Peyer's patch (tissue), 4 donors: ENCODE data around the gene HDAC9. TPM values are rescaled to one million over a fixed set of nuclear protein-coding genes. Genes with fewer than 3 reads are reported as not detected.

Experiments
- DNase-seq, 3 donors: peaks; one replicate each; pipeline ENCODE4 v3.0.0-alpha.2; 2017 to 2019
- H3K27ac ChIP-seq, 4 donors: fragments of 200-600 bp; sonication (generic); one replicate each; pipeline ENCODE4 v1.5.1; 2016 to 2019
- H3K27me3 ChIP-seq, 2 donors: fragments of 200-600 bp; sonication (generic); one replicate each; pipeline ENCODE4 v1.5.1; 2019
- H3K36me3 ChIP-seq, 3 donors: fragments of 200-600 bp; sonication (generic); one replicate each; pipeline ENCODE4 v1.5.1; 2016 to 2019
- H3K4me1 ChIP-seq, 4 donors: fragments of 200-600 bp; sonication (generic); one replicate each; pipeline ENCODE4 v1.5.1; 2016 to 2019
- H3K4me3 ChIP-seq, 4 donors: fragments of 200-600 bp; sonication (generic); 1 replicate in 3 of 4; 2 replicates in 1 of 4; pipeline ENCODE4 v1.5.1; 2016 to 2019; ENCODE audit warnings: mild to moderate bottlenecking in 1 of 4
- H3K9me3 ChIP-seq, 4 donors: fragments of 200-600 bp; sonication (generic); one replicate each; pipeline ENCODE4 v1.5.1; 2016 to 2019; ENCODE audit warnings: mild to moderate bottlenecking in 1 of 4
- POLR2A ChIP-seq, 2 donors: fragments of 450-650 bp; IDR thresholded peaks; one replicate each; pipeline ENCODE4 v1.5.1; 2017; ENCODE audit warnings: antibody characterized with exemption in 2 of 2, mild to moderate bottlenecking in 2 of 2, moderate library complexity in 2 of 2
- total RNA-seq, 4 donors: library from RNA; depleted of rRNA; stranded (reverse); fragments of >200 nt; gene quantifications; one replicate each; pipeline ENCODE4 v1.1.0, GENCODE V29; 2016
- TF ChIP-seq, protein P1 (sequence below), 6 experiments: fragments of 450-650 bp in 4 of 6; fragments of 200-600 bp in 2 of 6; sonication (generic) in 1 of 6; IDR thresholded peaks; one replicate each; pipeline ENCODE4 v1.5.1; 2017 to 2019; ENCODE audit warnings: antibody characterized with exemption in 6 of 6, mild to moderate bottlenecking in 3 of 6, moderate library complexity in 1 of 6

The HDAC9 gene
- total RNA-seq, 4 donors from 2014 or later = 0.88 to 75.9 (median 4.4) TPM

DNA sequence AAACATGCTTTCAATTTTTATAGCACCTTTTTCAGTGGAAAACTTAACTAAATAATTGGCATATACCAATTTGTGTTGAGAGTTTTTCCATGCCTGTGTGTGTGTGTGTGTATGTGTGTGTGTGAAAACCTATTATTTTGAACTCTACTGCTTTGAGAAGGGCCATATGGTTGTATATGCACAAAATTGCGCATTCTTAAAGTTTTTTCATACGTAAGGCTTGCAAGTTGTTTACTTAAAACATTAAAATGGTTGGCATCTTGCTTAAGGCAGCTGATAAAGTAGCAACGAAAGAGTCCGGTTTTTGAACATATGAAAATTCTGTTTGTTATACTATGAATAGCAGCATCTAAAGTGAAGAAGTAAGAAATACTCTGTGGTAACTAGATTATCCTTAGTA, 84.1 kb downstream of the HDAC9 start:
- Histone ChIP-seq H3K4me3 (no peak overlapping the region), H3K27me3 (no peaks in the 10 kb centered on the region), H3K9me3 (no peaks in the 10 kb centered on the region), H3K4me1 (no peaks in the 10 kb centered on the region), H3K36me3 (no peaks in the 10 kb centered on the region), H3K27ac (no peak overlapping the region)
- DNase-seq = no peak
- TF ChIP-seq POLR2A (IDR thresholded peaks at IDR 0.05) = no peak
- TF ChIP-seq, protein P1, sequence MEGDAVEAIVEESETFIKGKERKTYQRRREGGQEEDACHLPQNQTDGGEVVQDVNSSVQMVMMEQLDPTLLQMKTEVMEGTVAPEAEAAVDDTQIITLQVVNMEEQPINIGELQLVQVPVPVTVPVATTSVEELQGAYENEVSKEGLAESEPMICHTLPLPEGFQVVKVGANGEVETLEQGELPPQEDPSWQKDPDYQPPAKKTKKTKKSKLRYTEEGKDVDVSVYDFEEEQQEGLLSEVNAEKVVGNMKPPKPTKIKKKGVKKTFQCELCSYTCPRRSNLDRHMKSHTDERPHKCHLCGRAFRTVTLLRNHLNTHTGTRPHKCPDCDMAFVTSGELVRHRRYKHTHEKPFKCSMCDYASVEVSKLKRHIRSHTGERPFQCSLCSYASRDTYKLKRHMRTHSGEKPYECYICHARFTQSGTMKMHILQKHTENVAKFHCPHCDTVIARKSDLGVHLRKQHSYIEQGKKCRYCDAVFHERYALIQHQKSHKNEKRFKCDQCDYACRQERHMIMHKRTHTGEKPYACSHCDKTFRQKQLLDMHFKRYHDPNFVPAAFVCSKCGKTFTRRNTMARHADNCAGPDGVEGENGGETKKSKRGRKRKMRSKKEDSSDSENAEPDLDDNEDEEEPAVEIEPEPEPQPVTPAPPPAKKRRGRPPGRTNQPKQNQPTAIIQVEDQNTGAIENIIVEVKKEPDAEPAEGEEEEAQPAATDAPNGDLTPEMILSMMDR (IDR thresholded peaks at IDR 0.05) = no peak

DNA sequence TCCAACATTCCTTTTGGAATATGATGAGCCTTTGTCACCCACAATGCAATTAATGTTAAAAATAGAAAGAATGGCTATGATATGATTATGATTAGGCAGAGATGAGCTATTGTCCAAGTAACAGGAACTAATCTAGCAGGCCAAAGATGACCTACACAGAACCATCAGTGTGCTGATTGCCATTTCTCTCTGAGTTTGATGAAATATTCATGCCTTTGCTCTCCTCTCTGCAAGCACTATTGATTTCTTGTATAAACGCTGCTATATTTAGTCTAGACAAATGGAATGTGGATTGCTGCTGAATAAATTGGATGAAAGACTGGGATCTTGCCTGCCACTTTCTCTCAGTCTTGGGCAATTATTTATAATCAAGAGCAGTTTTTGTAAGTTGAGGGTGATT, 85.4 kb downstream of the HDAC9 start:
- Histone ChIP-seq H3K4me1 (no peaks in the 10 kb centered on the region), H3K9me3 (no peaks in the 10 kb centered on the region)

DNA sequence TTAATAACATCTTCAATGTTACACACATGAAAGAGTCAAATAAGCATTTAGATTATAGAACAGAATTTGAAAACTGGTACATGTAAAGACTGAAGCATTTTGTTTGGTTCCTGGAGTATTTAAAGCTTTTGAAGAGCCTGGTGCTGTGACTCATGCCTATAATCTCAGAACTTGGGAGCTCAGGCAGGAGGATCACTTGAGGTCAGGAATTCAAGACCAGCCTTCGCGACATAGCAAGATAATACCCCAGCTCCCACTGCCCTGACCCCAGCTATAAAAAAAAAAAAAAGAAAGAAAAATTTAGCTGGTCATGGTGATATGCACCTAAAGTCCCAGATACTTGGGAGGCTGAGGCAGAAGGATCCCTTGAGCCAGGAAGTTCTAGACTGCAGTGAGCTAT, 87.8 kb downstream of the HDAC9 start:
- H3K27me3 ChIP-seq = no peaks in the 10 kb centered on the region
- H3K36me3 ChIP-seq = no peaks in the 10 kb centered on the region
- no peaks in the 10 kb centered on the region for H3K9me3 ChIP-seq
- TF ChIP-seq, protein P1 (IDR thresholded peaks at IDR 0.05) = no peak
- TF ChIP-seq POLR2A (IDR thresholded peaks at IDR 0.05) = no peak
- no peak overlapping the region for H3K4me3 ChIP-seq
- DNase-seq = no peak
- H3K4me1 ChIP-seq = no peaks in the 10 kb centered on the region
- H3K27ac ChIP-seq = no peak overlapping the region

More for the DNA sequence above, 85.4 kb downstream of the HDAC9 start:
- no peak overlapping the region for H3K27ac ChIP-seq
- no peak for DNase-seq
- no peaks in the 10 kb centered on the region for H3K36me3 ChIP-seq
- no peak for TF ChIP-seq POLR2A (IDR thresholded peaks at IDR 0.05)
- TF ChIP-seq, protein P1 (IDR thresholded peaks at IDR 0.05) = no peak
- no peak overlapping the region for H3K4me3 ChIP-seq
- H3K27me3 ChIP-seq = no peaks in the 10 kb centered on the region

DNA sequence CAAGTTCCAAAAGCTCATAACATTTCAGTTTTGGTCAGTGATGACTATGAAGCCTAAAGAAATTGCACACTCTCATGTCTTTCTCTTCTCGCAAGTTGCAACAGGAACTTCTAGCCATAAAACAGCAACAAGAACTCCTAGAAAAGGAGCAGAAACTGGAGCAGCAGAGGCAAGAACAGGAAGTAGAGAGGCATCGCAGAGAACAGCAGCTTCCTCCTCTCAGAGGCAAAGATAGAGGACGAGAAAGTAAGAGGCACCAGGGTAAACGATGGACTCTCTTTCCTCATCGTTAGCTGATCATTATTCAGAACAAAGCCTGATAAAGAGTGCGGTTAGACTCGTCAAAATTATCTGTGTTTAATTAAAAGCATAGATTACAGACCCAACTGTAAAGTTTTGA, 94.7 kb downstream of the HDAC9 start:
- Histone ChIP-seq H3K27me3 (no peaks in the 10 kb centered on the region), H3K4me3 (no peak overlapping the region), H3K4me1 (no peaks in the 10 kb centered on the region), H3K27ac (no peak overlapping the region), H3K9me3 (no peaks in the 10 kb centered on the region), H3K36me3 (no peaks in the 10 kb centered on the region)
- DNase-seq = no peak
- no peak for TF ChIP-seq POLR2A (IDR thresholded peaks at IDR 0.05)
- TF ChIP-seq, protein P1 (IDR thresholded peaks at IDR 0.05) = no peak

DNA sequence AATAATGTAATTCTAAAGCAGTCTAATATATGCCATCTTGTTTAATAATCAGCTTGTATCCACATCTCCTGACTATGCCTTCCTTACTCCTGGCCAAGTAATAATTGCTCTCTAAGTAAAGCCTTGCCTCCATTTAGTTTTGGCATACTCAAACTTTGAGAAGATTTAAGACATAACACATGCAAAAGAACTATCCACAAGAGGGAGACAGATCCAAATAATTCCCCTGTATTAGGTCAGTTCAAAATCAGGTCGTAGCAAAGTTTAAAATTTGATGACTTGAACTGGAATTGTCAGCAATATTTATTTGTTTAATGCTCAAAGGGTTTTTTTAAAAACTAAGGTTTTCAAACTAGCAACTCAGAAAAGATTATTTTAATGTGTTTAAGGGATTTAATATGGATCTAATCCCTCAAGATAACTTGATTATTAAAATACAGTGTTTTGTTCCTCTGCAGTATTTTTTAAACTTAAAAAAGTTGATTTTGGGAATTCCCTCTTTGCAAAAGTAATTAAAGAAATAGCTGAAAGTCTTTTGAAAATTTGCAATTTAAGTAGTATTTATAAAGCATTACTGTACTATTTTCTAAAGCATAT, 95.3 kb downstream of the HDAC9 start:
- H3K9me3 ChIP-seq = no peaks in the 10 kb centered on the region
- H3K27ac ChIP-seq = no peak overlapping the region
- H3K4me1 ChIP-seq = no peaks in the 10 kb centered on the region
- no peak overlapping the region for H3K4me3 ChIP-seq
- no peak for DNase-seq
- no peaks in the 10 kb centered on the region for H3K36me3 ChIP-seq
- no peaks in the 10 kb centered on the region for H3K27me3 ChIP-seq
- TF ChIP-seq POLR2A (IDR thresholded peaks at IDR 0.05) = no peak
- TF ChIP-seq, protein P1 (IDR thresholded peaks at IDR 0.05) = peak in 5 of 6 experiments; percentile 6 to 46 (median 35)
